GM12878 (cell line): Measurements from ENCODE around the gene SGTB. TPM values are rescaled to one million over a fixed set of nuclear protein-coding genes. Genes with fewer than 3 reads are reported as not detected.
"Not testable (repeated sequence)": the region's sequence is repeated elsewhere in the genome, so short reads cannot be mapped to it uniquely, and the experiment has no call there.

Experiments
- ATAC-seq: fragments of 200-7000 bp; cut with Tn5 transposase; 3 replicates; pipeline ENCODE4 v1.9.1; 2020; ENCODE audit warnings: mild to moderate bottlenecking, moderate library complexity
- BruUV-seq: library from RNA; stranded (reverse); fragments of 400-500 nt; replicated peaks from 2 replicates; lab custom pipeline; 2021; lab: Mats Ljungman, UMichigan
- CTCF ChIA-PET: fragments of 300-600 bp; sonication (Branson Sonifier 250); formaldehyde crosslinking; extraction: SDS; loops from one replicate; lab custom pipeline; 2021; ENCODE audit warnings: inconsistent platforms; lab: Yijun Ruan, JAX
- POLR2A ChIA-PET: fragments of 350-600 bp; formaldehyde crosslinking; extraction: SDS; loops from one replicate; lab custom pipeline; 2021; ENCODE audit warnings: inconsistent platforms; lab: Charles Lee
- RAD21 ChIA-PET: fragments of 300-600 bp; sonication (Branson Sonifier 250); formaldehyde crosslinking; loops from one replicate; lab custom pipeline; 2023; ENCODE audit warnings: antibody characterized with exemption; ENCODE audit not compliant: unreplicated experiment; lab: Charles Lee
- SMC1A ChIA-PET: fragments of 300-600 bp; sonication (Branson Sonifier 250); formaldehyde crosslinking; loops from one replicate; lab custom pipeline; 2023; ENCODE audit not compliant: unreplicated experiment, uncharacterized antibody; lab: Charles Lee
- DNase-seq: peaks from one replicate; pipeline ENCODE4 v3.0.0-alpha.2; 2011; ENCODE audit warnings: low read depth, low spot score
- FAIRE-seq: peaks from 3 replicates; lab custom pipeline; 2011; peaks lifted over from hg19 to GRCh38; lab: Jason Lieb, UNC
- H2AFZ ChIP-seq: 2 replicates; pipeline ENCODE4 v1.6.0; 2011; ENCODE audit warnings: low read depth, low read length, control low read depth; ENCODE audit not compliant: control insufficient read depth
- H3K27ac ChIP-seq: 2 replicates; pipeline ENCODE4 v1.5.1; 2011; ENCODE audit warnings: control low read depth; ENCODE audit not compliant: control insufficient read depth, insufficient read depth
- H3K27me3 ChIP-seq, 2 experiments: replicated peaks in 1 of 2; 2 replicates each; pipeline versions ENCODE4 v1.6.0 to v1.6.1; 2011; ENCODE audit warnings: low read length in 1 of 2; ENCODE audit not compliant: control insufficient read depth in 2 of 2, insufficient read depth in 2 of 2
- H3K36me3 ChIP-seq, 2 experiments: 2 replicates each; pipeline ENCODE4 v1.5.1; 2011; ENCODE audit warnings: low read length in 1 of 2; ENCODE audit not compliant: control insufficient read depth in 2 of 2, insufficient read depth in 2 of 2
- H3K4me1 ChIP-seq: 2 replicates; pipeline ENCODE4 v1.6.1; 2011; ENCODE audit warnings: mild to moderate bottlenecking, low read length, moderate library complexity, mixed read lengths; ENCODE audit not compliant: control insufficient read depth, insufficient read depth
- H3K4me2 ChIP-seq: 2 replicates; pipeline ENCODE4 v1.6.0; 2011; ENCODE audit warnings: control low read depth; ENCODE audit not compliant: control insufficient read depth, insufficient read depth
- H3K4me3 ChIP-seq: fragments of 200-600 bp; sonication (generic); 2 replicates; pipeline ENCODE4 v1.5.1; 2016
- H3K79me2 ChIP-seq: 2 replicates; pipeline ENCODE4 v1.6.0; 2011; ENCODE audit warnings: low read length; ENCODE audit not compliant: control insufficient read depth, insufficient read depth
- H3K9ac ChIP-seq: 2 replicates; pipeline ENCODE4 v1.8.0; 2011; ENCODE audit warnings: low read length, control low read depth, mixed read lengths; ENCODE audit not compliant: control insufficient read depth, insufficient read depth
- H3K9me3 ChIP-seq: replicated peaks from 3 replicates; pipeline ENCODE4 v1.5.1; 2011; ENCODE audit warnings: mild to moderate bottlenecking, low read length; ENCODE audit not compliant: control insufficient read depth, insufficient read depth
- H4K20me1 ChIP-seq: 2 replicates; pipeline ENCODE4 v1.6.0; 2011; ENCODE audit not compliant: control insufficient read depth, insufficient read depth
- MTA3 ChIP-seq: IDR thresholded peaks from 2 replicates; pipeline ENCODE4 v1.6.1; 2012; ENCODE audit warnings: low read length, inconsistent platforms, borderline replicate concordance
- MYC ChIP-seq: IDR thresholded peaks from 2 replicates; pipeline ENCODE4 v1.6.1; 2011; ENCODE audit warnings: mild to moderate bottlenecking, low read length, moderate library complexity, inconsistent platforms; ENCODE audit not compliant: insufficient read depth, insufficient replicate concordance, insufficient read length, severe bottlenecking
- NFYB ChIP-seq: IDR thresholded peaks from 2 replicates; pipeline ENCODE4 v1.6.1; 2011; ENCODE audit warnings: low read depth, mild to moderate bottlenecking, low read length, improper control_type of control experiment, moderate library complexity; ENCODE audit not compliant: insufficient read depth
- PRDM15 ChIP-seq: fragments of 450-650 bp; formaldehyde crosslinking; IDR thresholded peaks from 2 replicates; pipeline ENCODE4 v1.4.0; 2020; ENCODE audit warnings: mild to moderate bottlenecking, moderate library complexity
- SMAD5 ChIP-seq: IDR thresholded peaks from 2 replicates; pipeline ENCODE4 v1.6.1; 2016; ENCODE audit warnings: antibody characterized with exemption, low read depth
- STAT1 ChIP-seq: fragments of 450-650 bp; conservative IDR thresholded peaks from 2 replicates; pipeline ENCODE4 v1.6.1; 2014; ENCODE audit warnings: antibody characterized with exemption, mild to moderate bottlenecking
- TAF1 ChIP-seq: IDR thresholded peaks from 2 replicates; pipeline ENCODE4 v1.6.1; 2011; ENCODE audit warnings: mild to moderate bottlenecking, low read depth, low read length, borderline replicate concordance
- ZNF217 ChIP-seq: fragments of 450-650 bp; IDR thresholded peaks from 2 replicates; pipeline ENCODE4 v1.6.1; 2017; ENCODE audit warnings: antibody characterized with exemption, mild to moderate bottlenecking
- WGBS: methylation state at CpG from one replicate; pipeline ENCODE4 v1.1.6; 2016; ENCODE audit warnings: low lambda C conversion rate; ENCODE audit not compliant: insufficient replicate concordance, insufficient coverage; ENCODE audit errors: missing lambda C conversion rate; 5-methylcytosine and 5-hydroxymethylcytosine counted together
- in situ Hi-C: fragments of 300-500 bp; cut with MboI; formaldehyde crosslinking; loops from 9 replicates; pipeline ENCODE4 v1.14.3; 2018; ENCODE audit warnings: mixed read lengths
- intact Hi-C: fragments of 100-400 bp; cut with micrococcal nuclease; formaldehyde crosslinking; loops from one replicate; pipeline ENCODE4 v1.14.2; 2022; ENCODE audit not compliant: unreplicated experiment
- polyA plus RNA-seq, 11 experiments: library from polyadenylated mRNA; depleted of rRNA in 4 of 11; unstranded in 6 of 11; stranded (reverse) in 5 of 11; fragments of >200 nt; fragmentation: Nextera tagmentation in 4 of 11; fragmentation: Illumina TruSeq in 1 of 11; extraction: Ambion mirVana in 4 of 11; extraction: Trizol in 1 of 11; gene quantifications; 1 replicate in 1 of 11; 2 replicates in 10 of 11; pipeline versions ENCODE4 v1.2.1 to v1.2.3, GENCODE V29; 2011 to 2016; ENCODE audit warnings: inconsistent platforms in 2 of 11, missing spikeins in 2 of 11, low read depth in 1 of 11
- total RNA-seq, 4 experiments: library from RNA; depleted of rRNA in 3 of 4; stranded (reverse); fragments of >200 nt in 3 of 4; fragmentation: Illumina TruSeq in 1 of 4; extraction: Trizol in 1 of 4; gene quantifications; 2 replicates each; pipeline versions ENCODE4 v1.2.1 to v1.2.3, GENCODE V29; 2013 to 2021

The SGTB gene
- total and polyA plus RNA-seq, 10 of the 15 experiments (the other 5 are each of a cell fraction or from before 2014, with no cell fraction given) = 1.0 to 7.8 (median 5.4) TPM

GRCh38 chr5:65732046-65732445 lies 10.1 kb upstream of the SGTB start:
- FAIRE-seq, H4K20me1 ChIP-seq, RAD21 ChIA-PET, H3K9me3 ChIP-seq, ATAC-seq, DNase-seq, H3K27me3 ChIP-seq, H3K4me2 ChIP-seq, H3K36me3 ChIP-seq, intact Hi-C loops, H2AFZ ChIP-seq, H3K4me3 ChIP-seq, H3K4me1 ChIP-seq, in situ Hi-C loops, BruUV-seq, H3K9ac ChIP-seq, H3K27ac ChIP-seq, H3K79me2 ChIP-seq: not testable (repeated sequence)
- SMC1A ChIA-PET = interaction anchor here (1.6 kb wide), 1 partner anchor 13 kb away, joined by 3 read pairs; no protein-coding TSS in a partner anchor
- WGBS = 79% methylated on average over 3 of the region's 3 CpGs
- CTCF ChIA-PET = interaction anchor here (1.3 kb wide), 1 partner anchor 11 kb away, joined by 3 read pairs; no protein-coding TSS in a partner anchor
- POLR2A ChIA-PET = interaction anchor here (0.6 kb wide), 2 partner anchors 89 to 413 kb away, joined by 4 to 7 read pairs; no protein-coding TSS in a partner anchor

GRCh38 chr5:65730910-65731309 lies 9.0 kb upstream of the SGTB start:
- FAIRE-seq (no peak), DNase-seq (no peak), ATAC-seq (no peak)
- Histone ChIP-seq H3K4me3 (no peak overlapping the region), H2AFZ (no peak overlapping the region), H3K4me2 (no peak overlapping the region), H3K9ac (no peak overlapping the region), H3K27me3 (no peaks in the 10 kb centered on the region), H3K27ac (no peak overlapping the region), H3K79me2 (peaks cover 5% of the 10 kb centered on the region; the same call in 1 of the 2 replicates), H3K36me3 (no peaks in the 10 kb centered on the region), H4K20me1 (no peaks in the 10 kb centered on the region), H3K4me1 (peaks cover 10% of the 10 kb centered on the region), H3K9me3 (no peaks in the 10 kb centered on the region)
- TF ChIP-seq NFYB = no peak
- no peak for TF ChIP-seq MTA3
- TF ChIP-seq ZNF217 = no peak
- TF ChIP-seq PRDM15 (CRISPR knock-in tag) = no peak
- no peak for TF ChIP-seq MYC
- TF ChIP-seq TAF1 = no peak
- no peak for TF ChIP-seq SMAD5
- no peak for TF ChIP-seq STAT1
- ChIA-PET CTCF (no interaction called here), POLR2A (interaction anchor here (0.6 kb wide), 1 partner anchor 510 kb away, joined by 4 read pairs; no protein-coding TSS in a partner anchor), RAD21 (no interaction called here), SMC1A (interaction anchor here (0.7 to 1.6 kb wide), 2 partner anchors 14 to 616 kb away, joined by 3 read pairs; no protein-coding TSS in a partner anchor)
- in situ Hi-C loops = no loop called here
- intact Hi-C loops = no loop called here
- no TSS peak for BruUV-seq
- WGBS = 100% methylated on average over 2 of the region's 2 CpGs
